ENCODE results near the gene ISG15. TPM values are rescaled to one million over a fixed set of nuclear protein-coding genes. Genes with fewer than 3 reads are reported as not detected.
A peak's percentile ranks its signal among the peaks of the same experiment; 100 is the strongest.

The ISG15 gene
- total and polyA plus RNA-seq, 2 of the 13 experiments (the other 11 are each of a cell fraction or from before 2014, with no cell fraction given): 42.1 to 54.9 TPM

- TF ChIP-seq ZNF737 (CRISPR knock-in tag; IDR thresholded peaks at IDR 0.05; ENCODE audit: borderline replicate concordance) (no peak), TRIM24 (CRISPR knock-in tag; IDR thresholded peaks at IDR 0.05) (no peak), DNMT1 (CRISPR knock-in tag; IDR thresholded peaks at IDR 0.05) (no peak; the same call in 1 of the 2 replicates), ASH2L (IDR thresholded peaks at IDR 0.05; ENCODE audit: insufficient read length, low read depth, low read length) (no peak), NCOA1 (CRISPR knock-in tag; IDR thresholded peaks at IDR 0.05) (no peak), ZNF576 (CRISPR knock-in tag; IDR thresholded peaks at IDR 0.05) (no peak), ZNF740 (CRISPR knock-in tag; IDR thresholded peaks at IDR 0.05) (no peak), ZNF609 (CRISPR knock-in tag; IDR thresholded peaks at IDR 0.05; ENCODE audit: borderline replicate concordance) (no peak), ZNF414 (CRISPR knock-in tag; IDR thresholded peaks at IDR 0.05) (no peak), AGO1 (IDR thresholded peaks at IDR 0.05; ENCODE audit: low read depth, low read length, poor library complexity, severe bottlenecking) (no peak), CSRNP1 (CRISPR knock-in tag; IDR thresholded peaks at IDR 0.05) (peak; percentile 93; the same call in 1 of the 2 replicates), ZNF253 (CRISPR knock-in tag; IDR thresholded peaks at IDR 0.05; ENCODE audit: borderline replicate concordance) (peak; percentile 29; the same call in 1 of the 2 replicates), ZNF138 (CRISPR knock-in tag; IDR thresholded peaks at IDR 0.05; ENCODE audit: low read depth) (no peak), TGIF2 (CRISPR knock-in tag; IDR thresholded peaks at IDR 0.05) (no peak), ZNF30 (CRISPR knock-in tag; IDR thresholded peaks at IDR 0.05) (no peak), LCORL (IDR thresholded peaks at IDR 0.05) (no peak), LCORL (CRISPR knock-in tag; IDR thresholded peaks at IDR 0.05) (no peak; the same call in 1 of the 2 replicates), ZNF841 (CRISPR knock-in tag; IDR thresholded peaks at IDR 0.05; ENCODE audit: borderline replicate concordance) (no peak), ZBTB39 (CRISPR knock-in tag; IDR thresholded peaks at IDR 0.05) (no peak), ZNF562 (CRISPR knock-in tag; IDR thresholded peaks at IDR 0.05; ENCODE audit: borderline replicate concordance) (no peak)
These were observed 47.1 kb upstream of the ISG15 start, which contains the start of gene PLEKHN1 (continued) for GRCh38 chr1:966135-966703.

Data from HepG2 (cell line).